ENCODE measurements around the gene SUGCT.

DNA sequence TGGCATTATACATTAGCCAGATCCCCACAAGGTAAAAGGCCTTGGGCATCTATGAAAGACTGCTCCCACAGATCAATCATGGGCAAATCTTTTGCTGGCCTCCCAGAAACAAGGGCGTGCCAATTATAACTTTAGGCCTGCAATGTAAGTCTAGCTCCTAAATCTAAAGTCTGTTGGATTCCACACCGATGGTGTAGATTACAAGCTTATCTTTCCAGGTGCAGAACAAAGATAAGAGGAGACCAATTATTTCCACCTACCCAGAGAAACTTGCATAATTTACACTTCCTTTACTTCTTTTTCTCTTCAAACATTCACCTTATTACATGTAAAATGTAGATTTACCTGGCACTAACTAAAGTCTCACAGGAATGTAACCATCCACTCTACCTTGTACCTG lies 713.1 kb downstream of the SUGCT start:
- no peak for TF ChIP-seq POLR2A (IDR thresholded peaks at IDR 0.05)
- TF ChIP-seq, protein P1, sequence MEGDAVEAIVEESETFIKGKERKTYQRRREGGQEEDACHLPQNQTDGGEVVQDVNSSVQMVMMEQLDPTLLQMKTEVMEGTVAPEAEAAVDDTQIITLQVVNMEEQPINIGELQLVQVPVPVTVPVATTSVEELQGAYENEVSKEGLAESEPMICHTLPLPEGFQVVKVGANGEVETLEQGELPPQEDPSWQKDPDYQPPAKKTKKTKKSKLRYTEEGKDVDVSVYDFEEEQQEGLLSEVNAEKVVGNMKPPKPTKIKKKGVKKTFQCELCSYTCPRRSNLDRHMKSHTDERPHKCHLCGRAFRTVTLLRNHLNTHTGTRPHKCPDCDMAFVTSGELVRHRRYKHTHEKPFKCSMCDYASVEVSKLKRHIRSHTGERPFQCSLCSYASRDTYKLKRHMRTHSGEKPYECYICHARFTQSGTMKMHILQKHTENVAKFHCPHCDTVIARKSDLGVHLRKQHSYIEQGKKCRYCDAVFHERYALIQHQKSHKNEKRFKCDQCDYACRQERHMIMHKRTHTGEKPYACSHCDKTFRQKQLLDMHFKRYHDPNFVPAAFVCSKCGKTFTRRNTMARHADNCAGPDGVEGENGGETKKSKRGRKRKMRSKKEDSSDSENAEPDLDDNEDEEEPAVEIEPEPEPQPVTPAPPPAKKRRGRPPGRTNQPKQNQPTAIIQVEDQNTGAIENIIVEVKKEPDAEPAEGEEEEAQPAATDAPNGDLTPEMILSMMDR (IDR thresholded peaks at IDR 0.05 in 8 of 11, conservative IDR thresholded peaks at IDR 0.05 in 3 of 11) = no peak
- TF ChIP-seq POLR2AphosphoS5 (IDR thresholded peaks at IDR 0.05) = no peak
